Heart left ventricle (tissue), 16 donors: ENCODE data around the gene TMC3. TPM values are rescaled to one million over a fixed set of nuclear protein-coding genes. Genes with fewer than 3 reads are reported as not detected.
"Not testable (repeated sequence)": the region's sequence is repeated elsewhere in the genome, so short reads cannot be mapped to it uniquely, and the experiment has no call there.

ENCODE experiments used
- ATAC-seq, 4 donors: fragments of 200-7000 bp; cut with Tn5 transposase; one replicate each; pipeline ENCODE4 v1.9.1; 2020 to 2022; ENCODE audit warnings: moderate library complexity in 4 of 4, mild to moderate bottlenecking in 3 of 4, moderate number of reproducible peaks in 1 of 4
- DNase-seq, 5 donors: peaks; one replicate each; pipeline ENCODE4 v3.0.0-alpha.2; 2020
- H3K27ac ChIP-seq, 12 donors: fragments of 200-600 bp; sonication (generic) in 4 of 12; one replicate each; pipeline versions ENCODE4 v1.5.0 to v1.8.0; 2016 to 2022; ENCODE audit warnings: mild to moderate bottlenecking in 2 of 12
- H3K27me3 ChIP-seq, 9 donors: fragments of 200-600 bp; sonication (generic) in 2 of 9; one replicate each; pipeline versions ENCODE4 v1.5.1 to v1.8.0; 2016 to 2022; ENCODE audit warnings: mild to moderate bottlenecking in 3 of 9
- H3K36me3 ChIP-seq, 9 donors: fragments of 200-600 bp; sonication (generic) in 2 of 9; one replicate each; pipeline versions ENCODE4 v1.5.0 to v1.8.0; 2018 to 2022; ENCODE audit warnings: mild to moderate bottlenecking in 2 of 9
- H3K4me1 ChIP-seq, 12 donors: fragments of 200-600 bp; sonication (generic) in 4 of 12; one replicate each; pipeline versions ENCODE4 v1.5.0 to v1.8.0; 2016 to 2022; ENCODE audit warnings: mild to moderate bottlenecking in 3 of 12
- H3K4me3 ChIP-seq, 12 donors: fragments of 200-600 bp; sonication (generic) in 4 of 12; one replicate each; pipeline versions ENCODE4 v1.5.0 to v1.8.0; 2017 to 2022; ENCODE audit warnings: mild to moderate bottlenecking in 9 of 12, moderate library complexity in 4 of 12
- H3K9me3 ChIP-seq, 12 donors: fragments of 200-600 bp; sonication (generic) in 4 of 12; one replicate each; pipeline versions ENCODE4 v1.5.0 to v1.8.0; 2016 to 2022; ENCODE audit warnings: mild to moderate bottlenecking in 1 of 12
- POLR2A ChIP-seq, 2 donors: fragments of 450-650 bp; IDR thresholded peaks; one replicate each; pipeline ENCODE4 v1.6.1; 2017; ENCODE audit warnings: antibody characterized with exemption in 2 of 2, mild to moderate bottlenecking in 2 of 2, moderate library complexity in 2 of 2
- WGBS, 4 donors: extraction: QIAGEN DNeasy Blood & Tissue Kit in 2 of 4; methylation state at CpG; one replicate each; pipeline versions ENCODE4 v1.1.5 to v1.1.7; 2013 to 2018; 5-methylcytosine and 5-hydroxymethylcytosine counted together
- intact Hi-C, 10 donors: fragments of 100-400 bp; cut with DNase I; formaldehyde crosslinking; loops; one replicate each; pipeline versions ENCODE4 v1.11.1 to v1.14.2; 2022
- polyA plus RNA-seq, 2 donors: library from polyadenylated mRNA; stranded (reverse); fragments of 200-250 nt; gene quantifications; one replicate each; pipeline ENCODE4 v1.2.3, GENCODE V29; 2013
- total RNA-seq, 9 donors: library from RNA; depleted of rRNA in 2 of 9; stranded (reverse); fragments of >200 nt in 2 of 9; fragmentation: NEBNext Ultra II Directional in 3 of 9; extraction: Animal tissue kit (Norgen Biotek cat#: 25700) in 3 of 9; gene quantifications; one replicate each; pipeline versions ENCODE4 v1.1.0 to v1.2.4, GENCODE V29; 2016 to 2023
- TF ChIP-seq, protein P1 (sequence below), 12 donors: fragments of 200-600 bp; sonication (generic) in 4 of 12; IDR thresholded peaks; one replicate each; pipeline versions ENCODE4 v1.5.0 to v1.8.0; 2018 to 2022; ENCODE audit warnings: antibody characterized with exemption in 12 of 12, mild to moderate bottlenecking in 5 of 12
- donor health status: ischemic (EF 13 %, LVEDD 7.1; RV severe dilation, severe dysfunction).
- donor health status: healthy with polysubstance abuse.
- donor health status: DM: no; HTN: yes; CAD: no.
- donor health status: DM: no; HTN: no; CAD: no.
- donor health status: ischemic (EF 25% LVEDD 6.9; RV normal size, moderate dysfunction).
- donor health status: ischemic (EF 25% LVEDD 5.7; RV mildly dilated, moderate dysfunction).
- donor health status: healthy.
- donor health status: DM: yes; HTN: yes; CAD: no.
- donor health status: ischemic (EF 35%, LVEDD 5.7; RV mildly dilated, moderate dysfunction).
- donor health status: nonischemic (EF 11% LVEDD 7.7; RV severe dilation, severe dysfunction).
- donor health status: DM: yes; HTN: yes; CAD: no.
- donor health status: PGD.
- donor health status: ischemic (EF 29% LVEDD 5.4; RV normal size, mild dysfunction).
- donor health status: nonischemic (EF 23%, LVEDD 6.1; RV moderate dilation, normal function).

The TMC3 gene
- total and polyA plus RNA-seq, 11 donors = 0.19 TPM; not detected in 10

DNA sequence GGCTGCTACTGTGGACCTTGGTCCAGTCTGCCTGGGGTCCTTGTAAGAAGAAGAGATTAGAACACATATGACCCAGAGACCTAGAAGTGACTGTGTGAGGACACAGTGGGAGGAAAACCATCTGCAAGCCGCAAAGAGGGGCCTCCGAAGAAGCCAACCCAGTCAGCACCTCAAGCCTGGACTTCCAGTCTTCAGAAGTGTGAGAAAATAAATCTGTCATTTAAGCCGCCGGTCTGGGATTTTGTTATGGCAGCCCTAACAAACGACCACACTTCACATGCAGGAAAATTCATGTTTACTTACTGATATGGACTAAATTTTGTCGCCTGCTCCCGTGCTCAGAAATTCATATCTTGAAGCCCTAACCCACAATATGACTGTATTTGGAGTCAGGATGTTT lies 44.4 kb upstream of the TMC3 start:
- H3K36me3 ChIP-seq = no peaks in the 10 kb centered on the region
- ATAC-seq (no peak), DNase-seq (no peak)
- H3K4me1 ChIP-seq = no peaks in the 10 kb centered on the region
- H3K9me3 ChIP-seq = no peaks in the 10 kb centered on the region
- no peaks in the 10 kb centered on the region for H3K27me3 ChIP-seq
- intact Hi-C loops = loop anchor here in 1 of 10 donors (10.0 kb wide), 1 partner anchor 776 kb away; no protein-coding TSS in a partner anchor
- H3K27ac ChIP-seq = no peak overlapping the region
- TF ChIP-seq POLR2A (IDR thresholded peaks at IDR 0.05) = no peak
- TF ChIP-seq, protein P1, sequence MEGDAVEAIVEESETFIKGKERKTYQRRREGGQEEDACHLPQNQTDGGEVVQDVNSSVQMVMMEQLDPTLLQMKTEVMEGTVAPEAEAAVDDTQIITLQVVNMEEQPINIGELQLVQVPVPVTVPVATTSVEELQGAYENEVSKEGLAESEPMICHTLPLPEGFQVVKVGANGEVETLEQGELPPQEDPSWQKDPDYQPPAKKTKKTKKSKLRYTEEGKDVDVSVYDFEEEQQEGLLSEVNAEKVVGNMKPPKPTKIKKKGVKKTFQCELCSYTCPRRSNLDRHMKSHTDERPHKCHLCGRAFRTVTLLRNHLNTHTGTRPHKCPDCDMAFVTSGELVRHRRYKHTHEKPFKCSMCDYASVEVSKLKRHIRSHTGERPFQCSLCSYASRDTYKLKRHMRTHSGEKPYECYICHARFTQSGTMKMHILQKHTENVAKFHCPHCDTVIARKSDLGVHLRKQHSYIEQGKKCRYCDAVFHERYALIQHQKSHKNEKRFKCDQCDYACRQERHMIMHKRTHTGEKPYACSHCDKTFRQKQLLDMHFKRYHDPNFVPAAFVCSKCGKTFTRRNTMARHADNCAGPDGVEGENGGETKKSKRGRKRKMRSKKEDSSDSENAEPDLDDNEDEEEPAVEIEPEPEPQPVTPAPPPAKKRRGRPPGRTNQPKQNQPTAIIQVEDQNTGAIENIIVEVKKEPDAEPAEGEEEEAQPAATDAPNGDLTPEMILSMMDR (IDR thresholded peaks at IDR 0.05) = no peak
- 60 to 71% (median 62%) methylated on average over 7 of the region's 7 CpGs for WGBS, 4 donors
- no peak overlapping the region for H3K4me3 ChIP-seq

DNA sequence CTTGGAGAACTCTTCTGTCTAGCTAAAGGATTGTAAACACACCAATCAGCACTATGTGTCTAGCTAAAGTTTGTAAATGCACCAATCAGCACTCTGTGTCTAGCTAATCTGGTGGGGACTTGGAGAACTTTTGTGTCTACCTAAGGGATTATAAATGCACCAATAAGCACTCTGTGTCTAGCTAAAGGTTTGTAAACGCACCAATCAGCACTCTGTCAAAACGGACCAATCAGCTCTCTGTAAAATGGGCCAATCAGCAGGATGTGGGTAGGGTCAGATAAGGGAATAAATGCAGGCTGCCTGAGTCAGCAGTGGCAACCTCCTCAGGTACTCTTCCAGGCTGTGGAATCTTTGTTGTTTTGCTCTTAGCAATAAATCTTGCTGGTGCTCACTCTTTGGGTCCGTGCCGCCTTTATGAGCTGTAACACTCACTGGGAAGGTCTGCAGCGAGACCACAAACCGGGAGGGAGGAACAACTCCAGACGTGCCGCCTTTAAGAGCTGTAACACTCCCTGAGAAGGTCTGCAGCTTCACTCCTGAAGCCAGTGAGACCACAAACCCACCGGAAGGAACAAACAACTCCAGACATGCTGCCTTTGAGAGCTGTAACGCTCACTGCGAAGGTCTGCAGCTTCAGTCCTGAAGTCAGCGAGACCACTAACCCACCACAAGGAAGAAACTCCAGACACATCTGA lies 40.4 kb upstream of the TMC3 start:
- not testable (repeated sequence) for ATAC-seq, H3K27me3 ChIP-seq, H3K9me3 ChIP-seq, DNase-seq, H3K27ac ChIP-seq, H3K36me3 ChIP-seq, H3K4me3 ChIP-seq
- intact Hi-C loops = loop anchor here in 6 of 10 donors (5.0 to 10.0 kb wide), 5 partner anchors 63 to 783 kb away; partner anchors contain the start of gene MEX3B (in 1 of the 6)
- H3K4me1 ChIP-seq = peaks cover 0 to 10% (median 2%) of the 10 kb centered on the region in 12 donors
- 86 to 93% (median 89%) methylated on average over 12 of the region's 12 CpGs for WGBS, 4 donors

GRCh38 chr15:81413851-81414250 lies 39.8 kb upstream of the TMC3 start:
- Histone ChIP-seq H3K27ac (no peak overlapping the region), H3K36me3 (no peaks in the 10 kb centered on the region), H3K27me3 (no peaks in the 10 kb centered on the region), H3K4me3 (no peak overlapping the region), H3K9me3 (no peaks in the 10 kb centered on the region), H3K4me1 (peaks cover 0 to 10% (median 2%) of the 10 kb centered on the region in 12 donors)
- ATAC-seq (no peak), DNase-seq (no peak)
- TF ChIP-seq, protein P1 (IDR thresholded peaks at IDR 0.05) = no peak
- TF ChIP-seq POLR2A (IDR thresholded peaks at IDR 0.05) = no peak
- 93 to 97% (median 95%) methylated on average over 10 to 32 of the region's 32 CpGs for WGBS, 4 donors
- intact Hi-C loops = loop anchor here in 6 of 10 donors (5.0 to 10.0 kb wide), 5 partner anchors 63 to 783 kb away; partner anchors contain the start of gene MEX3B (in 1 of the 6)

GRCh38 chr15:81411969-81412633 lies 38.1 kb upstream of the TMC3 start:
- 44 to 59% (median 52%) methylated on average over 5 of the region's 5 CpGs for WGBS, 4 donors
- no peak for DNase-seq
- Histone ChIP-seq H3K27ac (no peak overlapping the region), H3K4me3 (no peak overlapping the region), H3K4me1 (peaks cover 0 to 10% (median 2%) of the 10 kb centered on the region in 12 donors), H3K27me3 (no peaks in the 10 kb centered on the region), H3K9me3 (no peaks in the 10 kb centered on the region), H3K36me3 (no peaks in the 10 kb centered on the region)
- no peak for ATAC-seq
- TF ChIP-seq, protein P1 (IDR thresholded peaks at IDR 0.05) = no peak
- no peak for TF ChIP-seq POLR2A (IDR thresholded peaks at IDR 0.05)
- intact Hi-C loops = loop anchor here in 6 of 10 donors (2.0 to 10.0 kb wide), 6 partner anchors 65 to 787 kb away; partner anchors contain the start of gene MEX3B (in 1 of the 6)
